Neural cell (in vitro differentiated cells): ENCODE measurements around the gene DIP2C. TPM values are rescaled to one million over a fixed set of nuclear protein-coding genes. Genes with fewer than 3 reads are reported as not detected.

ENCODE experiments used
- H2AFZ ChIP-seq: fragments of 200-600, 300-800 bp; sonication (generic), shearing (Covaris generic); 2 replicates; pipeline ENCODE4 v1.6.0; 2014; ENCODE audit warnings: low read depth, mild to moderate bottlenecking, antibody characterized with exemption, low read length, moderate library complexity
- H3F3A ChIP-seq: fragments of 200-600 bp; shearing (Covaris generic); 2 replicates; pipeline ENCODE4 v1.6.1; 2016; ENCODE audit warnings: mild to moderate bottlenecking, moderate library complexity, mixed read lengths, antibody characterized with exemption, low read length; ENCODE audit not compliant: insufficient read depth, poor library complexity, severe bottlenecking
- H3K27ac ChIP-seq: fragments of 200-600, 300-800 bp; sonication (generic), shearing (Covaris generic); 2 replicates; pipeline ENCODE4 v1.5.1; 2014; ENCODE audit warnings: mild to moderate bottlenecking, low read length, moderate library complexity
- H3K27me3 ChIP-seq: fragments of 300-800, 200-600 bp; sonication (generic), shearing (Covaris generic); 2 replicates; pipeline ENCODE4 v1.6.0; 2014; ENCODE audit warnings: mild to moderate bottlenecking, low read depth, low read length, moderate library complexity; ENCODE audit not compliant: insufficient read depth
- H3K36me3 ChIP-seq: fragments of 300-800, 200-600 bp; sonication (generic), shearing (Covaris generic); 2 replicates; pipeline ENCODE4 v1.5.1; 2014; ENCODE audit warnings: mild to moderate bottlenecking, antibody characterized with exemption, low read length, moderate library complexity; ENCODE audit not compliant: insufficient read depth
- H3K4me2 ChIP-seq: fragments of 300-800, 200-600 bp; sonication (generic), shearing (Covaris generic); 2 replicates; pipeline ENCODE4 v1.6.0; 2014; ENCODE audit warnings: mild to moderate bottlenecking, low read length
- H3K4me3 ChIP-seq: fragments of 300-800, 200-600 bp; sonication (generic), shearing (Covaris generic); 2 replicates; pipeline ENCODE4 v1.5.1; 2014; ENCODE audit warnings: mild to moderate bottlenecking, low read length, moderate library complexity
- H3K79me2 ChIP-seq: fragments of 200-600 bp; shearing (Covaris generic); replicated peaks from 2 replicates; pipeline ENCODE4 v1.6.0; 2014; ENCODE audit warnings: mild to moderate bottlenecking, low read length, moderate library complexity; ENCODE audit not compliant: insufficient read depth
- H3K9ac ChIP-seq: fragments of 300-800, 200-600 bp; sonication (generic), shearing (Covaris generic); 2 replicates; pipeline ENCODE4 v1.6.1; 2016; ENCODE audit warnings: mild to moderate bottlenecking, low read length, mixed read lengths
- H3K9me2 ChIP-seq: fragments of 200-600 bp; shearing (Covaris generic); 2 replicates; pipeline ENCODE4 v1.6.1; 2016; ENCODE audit warnings: mild to moderate bottlenecking, low read length, mixed read lengths; ENCODE audit not compliant: insufficient read depth
- H3K9me3 ChIP-seq: fragments of 200-600, 300-800 bp; sonication (generic), shearing (Covaris generic); 2 replicates; pipeline ENCODE4 v1.6.1; 2016; ENCODE audit warnings: mild to moderate bottlenecking, mixed run types, low read length, moderate library complexity, mixed read lengths
- H4K20me1 ChIP-seq: fragments of 200-600 bp; shearing (Covaris generic); 2 replicates; pipeline ENCODE4 v1.6.1; 2016; ENCODE audit warnings: mild to moderate bottlenecking, mixed run types; ENCODE audit not compliant: insufficient read depth
- CTCF ChIP-seq: fragments of 450-650 bp; IDR thresholded peaks from 2 replicates; pipeline ENCODE4 v1.5.1; 2014; ENCODE audit warnings: antibody characterized with exemption, mild to moderate bottlenecking, moderate library complexity; ENCODE audit not compliant: poor library complexity, severe bottlenecking
- MXI1 ChIP-seq: fragments of 450-650 bp; conservative IDR thresholded peaks from 2 replicates; pipeline ENCODE4 v1.6.1; 2014; ENCODE audit warnings: antibody characterized with exemption, mild to moderate bottlenecking; ENCODE audit not compliant: poor library complexity, severe bottlenecking
- polyA plus RNA-seq: library from polyadenylated mRNA; depleted of rRNA; stranded (reverse); fragments of >200 nt; gene quantifications from 2 replicates; pipeline ENCODE4 v1.2.3, GENCODE V29; 2014

DIP2C gene
- polyA plus RNA-seq, 1 donor from 2014 or later: 24.1 TPM

- H2AFZ ChIP-seq: no peak overlapping the region
Measured at GRCh38 chr10:440127-440526, 249.3 kb downstream of the DIP2C start.

GRCh38 chr10:437698-438490, 251.6 kb downstream of the DIP2C start:
- Histone ChIP-seq H2AFZ (no peak overlapping the region), H3K9me3 (no peaks in the 10 kb centered on the region), H3K9ac (no peak overlapping the region), H3K4me2 (no peak overlapping the region), H3K9me2 (no peaks in the 10 kb centered on the region), H3F3A (no peaks in the 10 kb centered on the region), H3K79me2 (no peaks in the 10 kb centered on the region), H4K20me1 (peaks cover 5% of the 10 kb centered on the region), H3K4me3 (no peak overlapping the region), H3K27ac (no peak overlapping the region), H3K27me3 (no peaks in the 10 kb centered on the region), H3K36me3 (peaks cover 4% of the 10 kb centered on the region)
- TF ChIP-seq CTCF: no peak

More at GRCh38 chr10:440127-440526, 249.3 kb downstream of the DIP2C start:
- Histone ChIP-seq H3K27me3 (no peaks in the 10 kb centered on the region), H4K20me1 (peaks cover 5% of the 10 kb centered on the region), H3K4me3 (no peak overlapping the region), H3K79me2 (peaks cover 5% of the 10 kb centered on the region), H3K9me3 (no peaks in the 10 kb centered on the region), H3F3A (no peaks in the 10 kb centered on the region), H3K27ac (no peak overlapping the region), H3K9ac (no peak overlapping the region), H3K36me3 (peaks cover 7% of the 10 kb centered on the region), H3K4me2 (no peak overlapping the region), H3K9me2 (no peaks in the 10 kb centered on the region)
- TF ChIP-seq MXI1: no peak
- no peak for TF ChIP-seq CTCF

GRCh38 chr10:436911-437665, 252.4 kb downstream of the DIP2C start:
- TF ChIP-seq MXI1: no peak
- Histone ChIP-seq H3K9ac (no peak overlapping the region), H2AFZ (no peak overlapping the region), H3K4me3 (no peak overlapping the region), H3K79me2 (no peaks in the 10 kb centered on the region), H3K9me3 (no peaks in the 10 kb centered on the region), H4K20me1 (no peaks in the 10 kb centered on the region), H3K9me2 (no peaks in the 10 kb centered on the region), H3K27me3 (no peaks in the 10 kb centered on the region), H3F3A (no peaks in the 10 kb centered on the region), H3K27ac (no peak overlapping the region), H3K4me2 (no peak overlapping the region), H3K36me3 (peaks cover 4% of the 10 kb centered on the region)
